ENCODE measurements around the gene MAT2A.

Gene MAT2A

GRCh38 chr2:85514323-85514722, 24.6 kb upstream of the MAT2A start:
- no peaks in the 10 kb centered on the region for H3K4me1 ChIP-seq (ENCODE audit: control insufficient read depth, low read length)
- no peaks in the 10 kb centered on the region for H3F3A ChIP-seq (ENCODE audit: control insufficient read depth, insufficient read depth)

GRCh38 chr2:85516653-85517389, 22.1 kb upstream of the MAT2A start:
- Histone ChIP-seq H3K4me1 (ENCODE audit: control insufficient read depth, low read length) (no peaks in the 10 kb centered on the region), H3K9me3 (ENCODE audit: control insufficient read depth, insufficient read depth, low read length) (no peaks in the 10 kb centered on the region), H3K79me2 (ENCODE audit: control insufficient read depth, low read length) (no peaks in the 10 kb centered on the region), H3K9me2 (replicated peaks; ENCODE audit: control insufficient read depth, low read length) (no peaks in the 10 kb centered on the region), H3F3A (ENCODE audit: control insufficient read depth, insufficient read depth) (no peaks in the 10 kb centered on the region), H3K27ac (ENCODE audit: low read depth, low read length) (no peak overlapping the region), H3K36me3 (ENCODE audit: control insufficient read depth, low read length) (no peaks in the 10 kb centered on the region), H4K20me1 (ENCODE audit: control insufficient read depth, insufficient read depth, low read depth, low read length) (no peaks in the 10 kb centered on the region), H3K4me2 (ENCODE audit: low read length) (no peak overlapping the region), H3K4me3 (ENCODE audit: low read length) (no peak overlapping the region), H3K27me3 (ENCODE audit: control insufficient read depth, low read length) (no peaks in the 10 kb centered on the region)
- TF ChIP-seq EZH2phosphoT487 (IDR thresholded peaks at IDR 0.05; ENCODE audit: borderline replicate concordance, low read length) (no peak), CTCF (IDR thresholded peaks at IDR 0.05; ENCODE audit: low read depth, low read length, poor library complexity, severe bottlenecking) (no peak)

More at GRCh38 chr2:85514323-85514722, 24.6 kb upstream of the MAT2A start:
- Histone ChIP-seq H3K27ac (ENCODE audit: low read depth, low read length) (no peak overlapping the region), H3K36me3 (ENCODE audit: control insufficient read depth, low read length) (no peaks in the 10 kb centered on the region), H3K9me3 (ENCODE audit: control insufficient read depth, insufficient read depth, low read length) (no peaks in the 10 kb centered on the region), H3K27me3 (ENCODE audit: control insufficient read depth, low read length) (no peaks in the 10 kb centered on the region), H3K79me2 (ENCODE audit: control insufficient read depth, low read length) (no peaks in the 10 kb centered on the region), H3K4me2 (ENCODE audit: low read length) (no peak overlapping the region), H3K9me2 (replicated peaks; ENCODE audit: control insufficient read depth, low read length) (no peaks in the 10 kb centered on the region), H4K20me1 (ENCODE audit: control insufficient read depth, insufficient read depth, low read depth, low read length) (no peaks in the 10 kb centered on the region), H3K4me3 (ENCODE audit: low read length) (no peak overlapping the region)
- TF ChIP-seq CTCF (IDR thresholded peaks at IDR 0.05; ENCODE audit: low read depth, low read length, poor library complexity, severe bottlenecking) (no peak), EZH2phosphoT487 (IDR thresholded peaks at IDR 0.05; ENCODE audit: borderline replicate concordance, low read length) (no peak)

- Histone ChIP-seq H3K4me1 (ENCODE audit: control insufficient read depth, low read length) (peaks cover 11% of the 10 kb centered on the region), H3K4me3 (ENCODE audit: low read length) (no peak overlapping the region), H3F3A (ENCODE audit: control insufficient read depth, insufficient read depth) (no peaks in the 10 kb centered on the region), H4K20me1 (ENCODE audit: control insufficient read depth, insufficient read depth, low read depth, low read length) (no peaks in the 10 kb centered on the region), H3K79me2 (ENCODE audit: control insufficient read depth, low read length) (no peaks in the 10 kb centered on the region), H3K4me2 (ENCODE audit: low read length) (no peak overlapping the region), H3K27me3 (ENCODE audit: control insufficient read depth, low read length) (0 out of 2 replicates have a peak, but pooled peaks cover 2% of the 10 kb centered on the region), H3K27ac (ENCODE audit: low read depth, low read length) (no peak overlapping the region), H3K9me2 (replicated peaks; ENCODE audit: control insufficient read depth, low read length) (no peaks in the 10 kb centered on the region), H3K9me3 (ENCODE audit: control insufficient read depth, insufficient read depth, low read length) (no peaks in the 10 kb centered on the region), H3K36me3 (ENCODE audit: control insufficient read depth, low read length) (no peaks in the 10 kb centered on the region)
- TF ChIP-seq EZH2phosphoT487 (IDR thresholded peaks at IDR 0.05; ENCODE audit: borderline replicate concordance, low read length) = no peak
- TF ChIP-seq CTCF (IDR thresholded peaks at IDR 0.05; ENCODE audit: low read depth, low read length, poor library complexity, severe bottlenecking) = no peak
Observed at GRCh38 chr2:85522090-85522647, 16.8 kb upstream of the MAT2A start.
